HG02852 (cell line): ENCODE data around the gene MSLN.
"Not testable (repeated sequence)": the region's sequence is repeated elsewhere in the genome, so short reads cannot be mapped to it uniquely, and the experiment has no call there.

ENCODE experiments used
- ATAC-seq: cut with Tn5 transposase; IDR thresholded peaks from one replicate; pipeline ENCODE4 v1.9.1; 2021; ENCODE audit warnings: mild to moderate bottlenecking, moderate library complexity; ENCODE audit not compliant: unreplicated experiment

MSLN gene

GRCh38 chr16:734208-734980 is 26.1 kb upstream of the MSLN start:
- ATAC-seq, result no peak

GRCh38 chr16:734981-735881 is 25.3 kb upstream of the MSLN start:
- ATAC-seq, result no peak

DNA sequence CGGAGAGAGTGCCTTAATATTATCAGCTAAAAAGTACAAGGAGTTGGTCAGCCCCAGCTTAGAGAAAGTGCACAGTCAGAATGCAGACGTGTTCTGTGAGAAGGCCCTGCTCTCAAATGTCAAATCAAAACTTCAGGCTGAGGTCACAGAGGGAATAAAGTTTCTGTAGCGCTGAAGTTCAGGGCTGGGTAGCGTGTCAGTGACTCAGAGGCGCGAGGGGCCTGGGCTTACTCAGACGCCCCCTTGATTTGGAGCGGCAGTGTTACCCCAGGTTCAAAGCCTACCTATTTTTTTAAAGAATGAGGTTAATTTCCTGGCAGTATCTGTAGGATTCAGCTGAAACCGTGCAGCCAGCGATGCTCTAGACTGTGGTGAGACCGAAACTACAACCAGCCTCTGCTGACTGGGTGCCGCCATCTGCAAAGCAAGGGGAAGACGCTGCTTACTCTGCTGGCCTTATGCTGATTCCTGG is 24.5 kb upstream of the MSLN start:
- no peak for ATAC-seq

- ATAC-seq, result no peak
Observed at GRCh38 chr16:736936-737481, 23.5 kb upstream of the MSLN start.

- ATAC-seq, result no peak
Observed at GRCh38 chr16:739560-740458, 20.7 kb upstream of the MSLN start.

GRCh38 chr16:740459-740763 is 20.1 kb upstream of the MSLN start:
- ATAC-seq, result no peak

DNA sequence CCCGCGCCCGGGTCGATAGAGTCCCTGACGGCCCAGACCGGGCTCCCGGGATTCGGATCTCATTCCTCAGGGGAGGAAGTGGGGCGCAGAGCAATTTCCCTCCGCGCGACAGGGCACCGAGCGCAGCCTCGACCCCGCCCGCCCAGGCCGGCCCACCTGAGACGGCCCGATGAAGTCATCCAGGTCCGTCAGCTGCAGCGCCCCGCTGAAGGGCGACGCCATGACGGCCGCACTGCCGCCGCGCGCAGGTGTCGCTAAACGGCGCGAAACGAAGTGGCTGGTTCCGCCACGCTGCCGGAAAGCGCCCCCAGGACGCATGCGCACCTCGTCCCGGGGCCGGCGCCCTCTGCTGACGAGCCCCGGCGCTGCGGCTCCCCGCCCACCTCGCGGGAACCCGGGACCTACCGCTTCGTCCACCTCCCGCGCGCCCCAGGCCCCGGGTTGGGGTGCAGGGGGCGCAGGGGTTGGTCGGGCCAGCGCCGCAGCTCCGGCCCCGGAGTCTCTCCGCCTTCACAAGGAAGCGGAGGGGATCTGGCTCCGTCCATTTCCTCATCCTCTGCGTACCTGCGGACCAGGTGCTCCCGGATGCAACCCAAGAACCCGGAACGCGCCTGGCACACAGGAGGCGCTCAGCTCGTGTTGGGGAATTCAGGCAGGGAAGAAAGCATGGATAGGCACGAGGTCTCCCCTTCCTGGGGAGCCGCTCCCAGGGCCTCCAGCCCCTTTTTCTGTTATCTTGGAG is 19.6 kb upstream of the MSLN start, which contains the start of gene CIAO3:
Gene CIAO3, minus strand, starts transcription at position 234 of the 742 bp plus-strand sequence. Its CDS starts 12 bp downstream, at position 222.
- peak; percentile 60 for ATAC-seq

GRCh38 chr16:741986-742629 is 18.4 kb upstream of the MSLN start:
- ATAC-seq, result no peak

DNA sequence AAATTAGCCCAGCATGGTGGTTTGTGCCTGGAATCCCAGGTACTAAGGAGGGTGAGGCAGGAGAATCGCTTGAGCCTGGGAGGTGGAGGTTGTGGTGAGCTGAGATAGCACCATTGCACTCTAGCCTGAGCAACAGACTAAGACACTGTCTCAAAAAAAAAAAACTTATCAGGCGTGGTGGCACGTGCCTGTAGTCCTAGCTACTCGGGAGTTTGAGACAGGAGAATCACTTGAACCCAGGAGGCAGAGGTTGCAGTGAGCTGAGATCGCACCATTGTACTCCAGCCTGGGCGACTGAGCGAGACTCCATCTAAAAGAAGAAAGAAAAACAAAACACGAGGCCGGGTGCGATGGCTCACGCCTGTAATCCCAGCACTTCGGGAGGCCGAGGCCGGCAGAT is 17.6 kb upstream of the MSLN start:
- ATAC-seq, result not testable (repeated sequence)

GRCh38 chr16:743794-744500 is 16.6 kb upstream of the MSLN start:
- no peak for ATAC-seq

GRCh38 chr16:745739-746138 is 14.8 kb upstream of the MSLN start:
- ATAC-seq, result no peak

- ATAC-seq, result no peak
Observed at GRCh38 chr16:746637-747036, 13.9 kb upstream of the MSLN start.

GRCh38 chr16:747978-748746 is 12.4 kb upstream of the MSLN start:
- no peak for ATAC-seq

DNA sequence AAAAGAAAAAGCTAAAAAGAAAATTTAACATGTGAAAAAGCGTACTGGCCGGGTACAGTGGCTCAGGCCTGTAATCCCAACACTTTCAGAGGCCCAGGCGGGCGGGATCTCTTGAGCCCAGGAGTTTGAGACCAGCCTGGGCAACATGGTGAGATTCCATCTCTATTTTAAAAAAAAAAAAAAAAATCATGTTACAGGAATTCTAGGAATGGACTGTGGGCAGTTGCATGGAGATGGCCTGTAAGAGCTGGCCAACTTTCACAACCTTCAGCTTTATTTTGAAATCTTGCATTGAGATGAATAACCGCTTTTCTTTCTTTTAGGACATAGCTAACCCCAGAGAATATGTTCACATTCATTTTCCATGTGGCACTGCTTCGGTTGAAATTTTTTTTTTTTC is 11.5 kb upstream of the MSLN start:
- no peak for ATAC-seq

GRCh38 chr16:750485-750884 is 10.0 kb upstream of the MSLN start:
- no peak for ATAC-seq

DNA sequence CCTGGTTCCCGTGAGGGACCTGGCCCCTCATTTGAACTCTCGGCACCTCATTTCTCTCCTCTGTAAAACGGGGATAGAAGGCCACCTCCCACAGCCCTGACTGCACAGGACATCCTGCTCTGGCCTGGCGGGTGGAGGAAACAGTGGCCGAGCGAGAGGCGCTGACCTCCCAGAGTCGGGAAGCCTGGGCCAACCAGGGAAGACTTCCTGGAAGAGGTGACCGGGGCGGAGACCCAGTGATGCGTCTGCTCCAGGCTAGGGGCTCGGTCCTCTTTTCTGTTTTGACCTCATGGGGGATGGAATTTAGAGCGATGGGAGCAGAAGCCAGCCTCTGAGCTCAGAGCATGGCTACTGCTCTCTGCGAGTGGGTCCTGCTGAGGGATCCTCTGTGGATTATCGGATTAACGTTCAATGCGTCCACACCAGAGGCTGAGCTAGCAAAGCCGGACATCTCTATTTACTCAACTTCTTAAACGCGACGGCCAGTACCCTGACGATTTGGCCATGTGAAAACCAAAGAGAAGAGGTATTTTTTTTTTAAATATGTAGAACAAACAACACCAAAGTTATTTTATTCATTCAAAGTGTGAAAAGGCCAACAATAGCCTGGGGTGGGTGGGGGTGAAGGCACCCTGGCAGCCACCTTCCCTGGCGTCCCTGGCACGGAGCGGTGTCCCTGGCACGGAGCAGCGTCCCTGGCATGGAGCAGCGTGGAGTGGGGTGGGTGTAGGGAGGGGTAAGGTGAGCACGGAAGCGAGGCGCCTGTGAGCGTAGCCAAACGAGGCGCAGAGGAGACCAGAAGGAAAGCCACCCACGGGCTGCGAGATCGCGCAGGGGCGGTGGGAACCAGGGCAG is 9.2 kb upstream of the MSLN start:
- ATAC-seq, result no peak

DNA sequence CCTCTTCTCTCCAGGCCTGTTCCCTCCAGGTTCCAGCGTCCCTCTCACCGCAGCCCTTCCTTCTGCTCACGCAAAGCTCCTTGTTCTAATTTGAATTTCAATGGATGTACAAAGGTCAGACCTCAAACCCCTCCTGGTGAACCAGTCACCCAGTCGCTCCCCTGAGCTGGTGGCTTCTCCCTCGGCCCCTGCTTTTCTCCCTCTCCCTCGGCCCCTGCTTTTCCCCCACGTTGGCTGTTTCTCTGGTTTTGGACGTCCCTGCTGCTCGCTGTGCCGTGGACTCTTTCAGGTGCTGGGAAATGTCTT is 8.6 kb upstream of the MSLN start:
- no peak for ATAC-seq
